IPS DF 4.7 (cell line): ENCODE data around the gene ZNF816.
"Not testable (repeated sequence)": the region's sequence is repeated elsewhere in the genome, so short reads cannot be mapped to it uniquely, and the experiment has no call there.

Experiments used
- DNase-seq: peaks from one replicate; pipeline ENCODE4 v3.0.0-alpha.2; 2013; ENCODE audit warnings: low spot score; ENCODE audit errors: extremely low read depth

Gene ZNF816

DNA sequence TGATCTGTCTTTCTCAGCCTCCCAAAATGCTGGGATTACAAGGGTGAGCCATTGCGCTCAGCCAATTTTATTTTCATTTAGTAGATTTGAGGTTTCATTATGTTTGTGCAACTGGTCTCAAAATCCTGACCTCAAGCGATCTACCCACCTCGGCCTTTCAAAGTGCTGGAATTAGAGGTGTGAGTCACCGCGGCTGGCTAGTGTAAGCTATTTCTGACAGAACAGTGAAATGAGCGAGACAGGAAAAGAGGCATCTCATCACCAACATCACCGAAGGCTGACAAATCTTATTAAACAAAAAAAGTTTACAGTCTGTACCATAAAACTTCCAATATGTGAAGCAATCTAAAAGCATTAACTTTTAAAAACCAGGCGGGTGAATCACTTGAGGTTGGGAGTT is 27.2 kb downstream of the ZNF816 start:
- DNase-seq = no peak

DNA sequence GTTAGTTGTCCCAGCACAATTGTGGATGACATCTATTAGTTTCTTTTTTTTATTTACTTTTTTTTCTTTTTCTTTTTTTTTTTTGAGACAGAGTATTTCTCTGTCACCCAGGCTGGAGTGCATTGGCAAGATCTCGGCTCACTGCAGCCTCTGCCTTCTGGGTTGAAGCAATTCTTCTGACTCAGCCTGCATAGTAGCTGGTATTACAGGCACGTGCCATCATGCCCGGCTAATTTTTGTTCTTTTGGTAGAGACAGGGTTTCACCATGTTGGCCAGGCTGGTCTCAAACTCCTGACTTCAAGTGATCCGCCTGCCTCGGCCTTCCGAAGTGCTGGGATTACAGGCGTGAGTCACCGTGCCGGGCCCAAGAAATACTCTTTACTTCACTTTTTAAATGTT is 38.0 kb downstream of the ZNF816 start:
- not testable (repeated sequence) for DNase-seq

DNA sequence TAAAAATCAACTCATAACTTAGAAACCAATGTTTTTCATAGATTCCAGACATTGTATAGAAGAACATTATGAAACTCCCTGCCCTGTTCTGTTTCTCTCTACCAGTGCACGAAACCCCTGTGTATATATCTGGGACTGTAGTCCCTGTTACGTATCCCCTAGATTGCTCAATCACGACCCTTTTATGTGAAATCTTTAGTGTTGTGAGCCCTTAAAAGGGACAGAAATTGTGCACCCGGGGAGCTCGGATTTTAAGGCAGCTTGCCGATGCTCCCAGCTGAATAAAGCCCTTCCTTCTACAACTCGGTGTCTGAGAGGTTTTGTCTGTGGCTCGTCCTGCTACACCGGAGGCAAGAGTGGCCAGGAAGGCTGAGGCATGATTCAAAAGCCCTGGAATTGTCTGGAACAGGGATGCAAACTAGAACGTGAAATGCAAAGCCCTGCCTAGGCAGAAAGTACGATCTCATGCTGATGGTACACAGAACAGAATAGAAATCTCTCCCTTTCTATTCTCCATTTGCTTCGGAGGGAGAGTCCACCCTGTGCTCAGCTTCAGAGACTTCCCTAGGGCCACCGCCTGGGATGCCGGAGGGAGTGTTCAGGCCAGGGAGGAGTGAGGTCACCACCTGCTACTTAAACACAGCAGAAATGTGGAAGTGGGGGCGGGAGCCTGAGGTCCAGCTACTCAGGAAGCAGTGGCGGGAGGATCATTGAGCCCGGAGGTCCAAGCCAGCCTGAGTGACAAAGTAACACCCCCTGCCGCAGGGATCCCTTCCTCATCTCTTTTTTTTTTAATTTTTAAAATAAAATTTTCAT is 38.7 kb downstream of the ZNF816 start:
- no peak for DNase-seq

DNA sequence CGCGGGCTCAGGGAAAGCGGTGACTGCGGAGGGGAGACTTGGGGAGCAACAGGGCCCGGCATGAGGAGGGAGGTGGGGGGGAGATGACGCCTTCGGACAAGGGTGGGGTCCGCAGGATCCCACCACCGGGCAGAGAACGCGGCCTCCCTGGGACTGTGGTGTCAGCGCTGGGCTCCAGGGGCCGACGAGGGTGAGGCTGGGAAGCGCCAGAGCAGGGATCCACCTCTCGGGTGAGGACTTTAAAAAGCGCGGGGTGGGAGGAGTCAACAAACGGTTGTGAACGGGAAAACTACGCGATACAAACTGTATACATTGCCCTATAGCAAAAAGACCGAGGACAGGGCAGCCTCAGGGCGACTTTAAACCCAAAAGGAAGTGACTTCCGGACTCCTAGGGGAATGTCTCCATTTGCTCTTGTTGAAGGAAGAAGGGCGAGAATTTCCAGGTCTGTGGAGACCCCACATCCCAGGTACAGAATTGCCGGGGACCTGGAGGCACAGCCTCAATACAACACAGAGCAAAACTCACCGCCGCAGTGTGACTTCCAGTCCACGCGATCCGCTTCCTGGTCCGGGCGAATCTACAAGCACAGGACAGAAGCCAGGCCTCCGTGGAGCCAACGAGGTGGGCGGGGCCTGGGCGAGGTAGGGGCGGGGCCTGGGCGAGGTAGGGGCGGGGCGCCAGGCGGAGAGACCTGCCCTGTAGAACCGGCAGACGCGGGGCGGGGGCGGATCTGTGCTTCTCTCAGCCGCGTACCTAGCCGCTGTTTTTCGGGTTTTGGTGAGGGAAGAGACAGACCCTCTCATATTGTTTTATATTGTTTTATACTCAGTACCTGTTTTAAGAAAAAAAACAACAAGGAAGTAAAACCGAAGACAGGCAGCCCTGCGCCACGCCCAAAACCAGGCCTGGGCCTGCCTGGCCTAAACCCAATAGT is 39.6 kb downstream of the ZNF816 start, which contains the start of gene ZNF888:
Gene ZNF888 (minus strand): TSS at position 588 of the 937 bp plus-strand sequence. CDS start 5,555 bp downstream, outside the sequence.
- DNase-seq = no peak

DNA sequence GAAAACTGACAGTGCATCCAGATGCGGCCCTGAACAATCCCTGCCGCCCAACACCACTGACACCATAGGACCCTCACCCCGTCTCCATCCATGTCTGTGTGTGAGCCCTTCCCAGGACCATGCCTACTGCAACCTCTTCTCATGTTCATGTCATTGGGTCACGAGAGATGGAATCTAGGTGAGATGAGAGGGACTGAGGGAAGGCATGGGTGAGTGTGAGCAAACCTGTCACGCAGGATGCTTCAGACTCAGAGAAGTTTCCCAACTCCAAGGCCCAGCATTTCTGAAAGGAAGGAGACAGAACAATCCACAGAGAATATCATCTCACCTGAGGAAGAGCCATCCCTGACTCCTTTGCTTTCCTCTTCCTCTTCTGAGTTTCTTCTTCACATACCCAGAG is 45.1 kb downstream of the ZNF816 start:
- DNase-seq = no peak

DNA sequence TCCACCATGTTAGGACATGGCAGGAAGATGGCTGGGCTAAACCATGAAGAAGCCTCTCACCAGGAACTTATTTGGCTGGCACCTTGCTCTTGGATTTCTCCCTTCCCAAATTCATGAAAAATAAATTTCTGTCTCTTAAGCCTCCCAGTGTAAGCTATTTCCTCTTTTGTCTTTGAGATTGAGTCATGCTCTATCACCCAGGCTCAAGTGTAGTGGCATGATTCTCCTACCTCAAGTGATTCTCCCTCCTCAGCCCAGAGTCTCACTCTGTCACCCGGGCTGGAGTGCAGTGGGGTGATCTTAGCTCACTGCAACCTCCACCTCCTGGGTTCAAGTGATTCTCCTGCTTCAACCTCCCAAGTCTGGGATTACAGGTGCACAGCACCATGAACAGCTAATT is 52.0 kb downstream of the ZNF816 start:
- no peak for DNase-seq

DNA sequence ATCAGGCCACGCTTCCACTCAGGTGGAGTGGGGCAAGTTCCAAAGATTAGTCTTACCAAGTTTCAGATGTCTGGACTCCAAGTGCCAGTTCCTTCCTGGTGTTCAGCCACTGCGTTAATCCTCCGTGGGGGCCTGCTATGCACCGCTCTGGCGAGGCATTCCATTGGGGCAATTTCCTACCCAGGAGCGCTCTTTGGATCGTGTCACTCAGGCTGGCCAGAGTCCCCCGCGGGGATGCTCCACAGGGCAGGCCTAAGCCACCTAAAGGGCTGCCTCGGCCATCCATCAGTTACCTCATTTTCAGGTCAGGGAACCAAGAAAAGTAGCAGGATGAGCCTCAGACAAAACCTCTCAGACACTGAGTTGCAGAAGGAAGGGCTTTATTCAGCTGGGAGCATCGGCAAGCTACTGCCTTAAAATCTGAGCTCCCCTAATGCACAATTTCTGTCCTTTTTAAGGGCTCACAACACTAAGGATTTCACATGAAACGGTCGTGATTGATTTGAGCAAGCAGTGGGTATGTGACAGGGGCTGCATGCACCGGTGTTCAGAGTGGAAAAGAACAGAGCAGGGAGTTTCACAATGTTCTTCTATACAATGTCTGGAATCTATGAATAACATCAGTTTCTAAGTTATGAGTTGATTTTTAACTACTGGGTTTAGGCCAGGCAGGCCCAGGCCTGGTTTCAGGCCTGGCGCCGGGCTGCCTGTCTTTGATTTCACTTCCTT is 58.5 kb downstream of the ZNF816 start:
- DNase-seq = not testable (repeated sequence)

DNA sequence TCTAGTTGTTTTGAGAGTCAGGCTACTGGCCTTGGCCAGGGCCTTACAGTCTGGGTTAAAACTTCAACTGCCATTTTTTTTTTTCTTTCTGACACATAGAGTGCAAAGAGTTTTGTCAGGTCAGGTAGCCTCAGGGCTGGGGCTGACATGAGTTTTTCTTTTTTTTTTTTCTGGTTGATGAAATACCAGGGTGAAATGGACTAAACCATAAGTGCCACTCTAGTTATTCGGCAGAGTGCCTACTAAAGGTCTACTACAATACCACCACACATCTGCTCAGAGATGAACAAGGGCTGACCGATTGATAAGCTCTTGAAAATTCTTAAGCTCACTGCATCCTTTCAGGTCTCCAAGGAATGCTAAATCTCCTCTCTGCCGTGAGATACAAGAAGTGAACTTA is 60.8 kb downstream of the ZNF816 start:
- no peak for DNase-seq
